GM12878 (cell line): ENCODE data around the gene CNTD1. TPM values are rescaled to one million over a fixed set of nuclear protein-coding genes. Genes with fewer than 3 reads are reported as not detected.

ENCODE experiments used
- CEBPB ChIP-seq, 2 experiments: fragments of 150-350 bp in 1 of 2; IDR thresholded peaks; 2 replicates each; pipeline ENCODE4 v1.6.1; 2012 to 2014; ENCODE audit warnings: low read depth in 2 of 2, low read length in 2 of 2, borderline replicate concordance in 1 of 2, inconsistent platforms in 1 of 2
- NRF1 ChIP-seq: conservative IDR thresholded peaks from 2 replicates; pipeline ENCODE4 v1.6.1; 2011; ENCODE audit warnings: mild to moderate bottlenecking, low read depth, low read length, improper control_type of control experiment
- SIN3A ChIP-seq: IDR thresholded peaks from 2 replicates; pipeline ENCODE4 v1.6.1; 2012; ENCODE audit warnings: low read depth, low read length, improper control_type of control experiment
- polyA plus RNA-seq, 11 experiments: library from polyadenylated mRNA; depleted of rRNA in 4 of 11; unstranded in 6 of 11; stranded (reverse) in 5 of 11; fragments of >200 nt; fragmentation: Nextera tagmentation in 4 of 11; fragmentation: Illumina TruSeq in 1 of 11; extraction: Ambion mirVana in 4 of 11; extraction: Trizol in 1 of 11; gene quantifications; 1 replicate in 1 of 11; 2 replicates in 10 of 11; pipeline versions ENCODE4 v1.2.1 to v1.2.3, GENCODE V29; 2011 to 2016; ENCODE audit warnings: inconsistent platforms in 2 of 11, missing spikeins in 2 of 11, low read depth in 1 of 11
- total RNA-seq, 4 experiments: library from RNA; depleted of rRNA in 3 of 4; stranded (reverse); fragments of >200 nt in 3 of 4; fragmentation: Illumina TruSeq in 1 of 4; extraction: Trizol in 1 of 4; gene quantifications; 2 replicates each; pipeline versions ENCODE4 v1.2.1 to v1.2.3, GENCODE V29; 2013 to 2021
- TF ChIP-seq, protein P1 (sequence below): fragments of 450-650 bp; formaldehyde crosslinking; IDR thresholded peaks from 2 replicates; pipeline ENCODE4 v1.4.0; 2020; ENCODE audit warnings: mild to moderate bottlenecking, moderate library complexity
- TF ChIP-seq, protein P2 (sequence below): fragments of 450-650 bp; IDR thresholded peaks from 2 replicates; pipeline ENCODE4 v1.6.1; 2016; ENCODE audit warnings: mild to moderate bottlenecking, moderate library complexity, borderline replicate concordance

CNTD1 gene
- total and polyA plus RNA-seq, 10 of the 15 experiments (the other 5 are each of a cell fraction or from before 2014, with no cell fraction given), result 0.06 to 1.5 (median 1.1) TPM; not detected in 4

GRCh38 chr17:42772945-42773289 lies 25.7 kb upstream of the CNTD1 start (continued):
- TF ChIP-seq, protein P1, sequence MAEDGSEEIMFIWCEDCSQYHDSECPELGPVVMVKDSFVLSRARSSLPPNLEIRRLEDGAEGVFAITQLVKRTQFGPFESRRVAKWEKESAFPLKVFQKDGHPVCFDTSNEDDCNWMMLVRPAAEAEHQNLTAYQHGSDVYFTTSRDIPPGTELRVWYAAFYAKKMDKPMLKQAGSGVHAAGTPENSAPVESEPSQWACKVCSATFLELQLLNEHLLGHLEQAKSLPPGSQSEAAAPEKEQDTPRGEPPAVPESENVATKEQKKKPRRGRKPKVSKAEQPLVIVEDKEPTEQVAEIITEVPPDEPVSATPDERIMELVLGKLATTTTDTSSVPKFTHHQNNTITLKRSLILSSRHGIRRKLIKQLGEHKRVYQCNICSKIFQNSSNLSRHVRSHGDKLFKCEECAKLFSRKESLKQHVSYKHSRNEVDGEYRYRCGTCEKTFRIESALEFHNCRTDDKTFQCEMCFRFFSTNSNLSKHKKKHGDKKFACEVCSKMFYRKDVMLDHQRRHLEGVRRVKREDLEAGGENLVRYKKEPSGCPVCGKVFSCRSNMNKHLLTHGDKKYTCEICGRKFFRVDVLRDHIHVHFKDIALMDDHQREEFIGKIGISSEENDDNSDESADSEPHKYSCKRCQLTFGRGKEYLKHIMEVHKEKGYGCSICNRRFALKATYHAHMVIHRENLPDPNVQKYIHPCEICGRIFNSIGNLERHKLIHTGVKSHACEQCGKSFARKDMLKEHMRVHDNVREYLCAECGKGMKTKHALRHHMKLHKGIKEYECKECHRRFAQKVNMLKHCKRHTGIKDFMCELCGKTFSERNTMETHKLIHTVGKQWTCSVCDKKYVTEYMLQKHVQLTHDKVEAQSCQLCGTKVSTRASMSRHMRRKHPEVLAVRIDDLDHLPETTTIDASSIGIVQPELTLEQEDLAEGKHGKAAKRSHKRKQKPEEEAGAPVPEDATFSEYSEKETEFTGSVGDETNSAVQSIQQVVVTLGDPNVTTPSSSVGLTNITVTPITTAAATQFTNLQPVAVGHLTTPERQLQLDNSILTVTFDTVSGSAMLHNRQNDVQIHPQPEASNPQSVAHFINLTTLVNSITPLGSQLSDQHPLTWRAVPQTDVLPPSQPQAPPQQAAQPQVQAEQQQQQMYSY (CRISPR knock-in tag), result no peak
- TF ChIP-seq, protein P2, sequence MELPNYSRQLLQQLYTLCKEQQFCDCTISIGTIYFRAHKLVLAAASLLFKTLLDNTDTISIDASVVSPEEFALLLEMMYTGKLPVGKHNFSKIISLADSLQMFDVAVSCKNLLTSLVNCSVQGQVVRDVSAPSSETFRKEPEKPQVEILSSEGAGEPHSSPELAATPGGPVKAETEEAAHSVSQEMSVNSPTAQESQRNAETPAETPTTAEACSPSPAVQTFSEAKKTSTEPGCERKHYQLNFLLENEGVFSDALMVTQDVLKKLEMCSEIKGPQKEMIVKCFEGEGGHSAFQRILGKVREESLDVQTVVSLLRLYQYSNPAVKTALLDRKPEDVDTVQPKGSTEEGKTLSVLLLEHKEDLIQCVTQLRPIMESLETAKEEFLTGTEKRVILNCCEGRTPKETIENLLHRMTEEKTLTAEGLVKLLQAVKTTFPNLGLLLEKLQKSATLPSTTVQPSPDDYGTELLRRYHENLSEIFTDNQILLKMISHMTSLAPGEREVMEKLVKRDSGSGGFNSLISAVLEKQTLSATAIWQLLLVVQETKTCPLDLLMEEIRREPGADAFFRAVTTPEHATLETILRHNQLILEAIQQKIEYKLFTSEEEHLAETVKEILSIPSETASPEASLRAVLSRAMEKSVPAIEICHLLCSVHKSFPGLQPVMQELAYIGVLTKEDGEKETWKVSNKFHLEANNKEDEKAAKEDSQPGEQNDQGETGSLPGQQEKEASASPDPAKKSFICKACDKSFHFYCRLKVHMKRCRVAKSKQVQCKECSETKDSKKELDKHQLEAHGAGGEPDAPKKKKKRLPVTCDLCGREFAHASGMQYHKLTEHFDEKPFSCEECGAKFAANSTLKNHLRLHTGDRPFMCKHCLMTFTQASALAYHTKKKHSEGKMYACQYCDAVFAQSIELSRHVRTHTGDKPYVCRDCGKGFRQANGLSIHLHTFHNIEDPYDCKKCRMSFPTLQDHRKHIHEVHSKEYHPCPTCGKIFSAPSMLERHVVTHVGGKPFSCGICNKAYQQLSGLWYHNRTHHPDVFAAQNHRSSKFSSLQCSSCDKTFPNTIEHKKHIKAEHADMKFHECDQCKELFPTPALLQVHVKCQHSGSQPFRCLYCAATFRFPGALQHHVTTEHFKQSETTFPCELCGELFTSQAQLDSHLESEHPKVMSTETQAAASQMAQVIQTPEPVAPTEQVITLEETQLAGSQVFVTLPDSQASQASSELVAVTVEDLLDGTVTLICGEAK, result no peak
- TF ChIP-seq NRF1 (no peak), SIN3A (no peak), CEBPB (IDR thresholded peaks at IDR 0.05; ENCODE audit: borderline replicate concordance in 1 of 2, low read depth in 2 of 2, low read length in 2 of 2) (no peak)
- TF ChIP-seq, all 136 proteins: peak for 0
